SK-N-SH (cell line): Measurements from ENCODE around the gene PSMG4. TPM values are rescaled to one million over a fixed set of nuclear protein-coding genes. Genes with fewer than 3 reads are reported as not detected.

Source experiments
- CTCF ChIA-PET: fragments of 300-600, 350-600 bp; formaldehyde crosslinking; extraction: SDS; loops from one replicate; lab custom pipeline; 2021; lab: Yijun Ruan, JAX
- POLR2A ChIA-PET: fragments of 350-600 bp; sonication (Branson Sonifier 250); formaldehyde crosslinking; extraction: SDS; loops from one replicate; lab custom pipeline; 2020; ENCODE audit warnings: antibody characterized with exemption, inconsistent platforms; lab: Yijun Ruan, JAX
- DNase-seq: peaks from one replicate; pipeline ENCODE4 v3.0.0; 2012
- H2AFZ ChIP-seq: fragments of 200-600 bp; sonication (generic); 2 replicates; pipeline ENCODE4 v1.8.1; 2016; ENCODE audit warnings: antibody characterized with exemption, mild to moderate bottlenecking, low read depth
- H3F3A ChIP-seq: fragments of 200-600 bp; sonication (generic); replicated peaks from 2 replicates; pipeline ENCODE3; 2016; ENCODE audit warnings: antibody characterized with exemption, mild to moderate bottlenecking; ENCODE audit not compliant: insufficient read depth
- H3K27ac ChIP-seq, 2 experiments: fragments of 200-500 bp in 1 of 2; fragments of 200-600 bp in 1 of 2; sonication (Bioruptor generic) in 1 of 2; sonication (generic), shearing (Covaris generic) in 1 of 2; 2 replicates each; pipeline versions ENCODE4 v1.5.1 to v1.6.1; 2014 to 2016; ENCODE audit warnings: low read depth in 2 of 2, inconsistent platforms in 1 of 2, low read length in 1 of 2, mild to moderate bottlenecking in 1 of 2, mixed read lengths in 1 of 2
- H3K27me3 ChIP-seq: fragments of 200-600 bp; sonication (generic), shearing (Covaris generic); 2 replicates; pipeline ENCODE4 v1.6.1; 2016; ENCODE audit warnings: mixed run types; ENCODE audit not compliant: insufficient read depth
- H3K36me3 ChIP-seq, 2 experiments: fragments of 200-500 bp in 1 of 2; fragments of 200-600 bp in 1 of 2; sonication (Bioruptor generic) in 1 of 2; sonication (generic) in 1 of 2; replicated peaks in 1 of 2; 2 replicates each; pipeline versions ENCODE3 to v1.5.1; 2014 to 2016; ENCODE audit warnings: low read length in 1 of 2, mild to moderate bottlenecking in 1 of 2; ENCODE audit not compliant: insufficient read depth in 2 of 2, control insufficient read depth in 1 of 2
- H3K4me1 ChIP-seq, 2 experiments: fragments of 200-500 bp in 1 of 2; fragments of 200-600 bp in 1 of 2; sonication (Bioruptor generic) in 1 of 2; sonication (generic), shearing (Covaris generic) in 1 of 2; 2 replicates each; pipeline versions ENCODE4 v1.5.1 to v1.6.1; 2014 to 2016; ENCODE audit warnings: low read depth in 1 of 2, low read length in 1 of 2, mixed run types in 1 of 2; ENCODE audit not compliant: insufficient read depth in 2 of 2, control insufficient read depth in 1 of 2
- H3K4me2 ChIP-seq: fragments of 200-600 bp; sonication (generic), shearing (Covaris generic); 2 replicates; pipeline ENCODE4 v1.6.1; 2017; ENCODE audit warnings: mixed run types
- H3K4me3 ChIP-seq, 2 experiments: fragments of 200-500 bp in 1 of 2; fragments of 200-600 bp in 1 of 2; sonication (Bioruptor generic) in 1 of 2; sonication (generic), shearing (Covaris generic) in 1 of 2; 2 replicates each; pipeline versions ENCODE4 v1.5.1 to v1.8.1; 2014 to 2016; ENCODE audit warnings: low read depth in 2 of 2, inconsistent platforms in 1 of 2, low read length in 1 of 2, mild to moderate bottlenecking in 1 of 2, mixed read lengths in 1 of 2, moderate library complexity in 1 of 2
- H3K79me2 ChIP-seq: fragments of 200-600 bp; sonication (generic); 2 replicates; pipeline ENCODE4 v1.8.1; 2017; ENCODE audit warnings: mild to moderate bottlenecking; ENCODE audit not compliant: insufficient read depth
- H3K9ac ChIP-seq: fragments of 200-600 bp; sonication (generic); 2 replicates; pipeline ENCODE4 v1.6.1; 2017; ENCODE audit warnings: mixed run types
- H3K9me2 ChIP-seq: fragments of 200-600 bp; sonication (generic); 2 replicates; pipeline ENCODE4 v1.6.1; 2017; ENCODE audit warnings: mixed run types
- H3K9me3 ChIP-seq: fragments of 200-600 bp; sonication (generic); 2 replicates; pipeline ENCODE4 v1.6.1; 2017; ENCODE audit warnings: mixed run types, mild to moderate bottlenecking, moderate library complexity
- H4K20me1 ChIP-seq: fragments of 200-600 bp; sonication (generic); 2 replicates; pipeline ENCODE4 v1.6.1; 2017; ENCODE audit warnings: mild to moderate bottlenecking, mixed run types; ENCODE audit not compliant: insufficient read depth
- EP300 ChIP-seq, 2 experiments: IDR thresholded peaks; 2 replicates each; pipeline versions ENCODE4 v1.4.0 to v1.6.1; 2012; ENCODE audit warnings: borderline replicate concordance in 1 of 2, low read depth in 1 of 2, low read length in 1 of 2
- GATA2 ChIP-seq: sonication (generic); formaldehyde crosslinking; IDR thresholded peaks from 2 replicates; pipeline ENCODE4 v1.5.0; 2020; ENCODE audit warnings: mild to moderate bottlenecking, missing genetic modification reagents
- JUND ChIP-seq: IDR thresholded peaks from 2 replicates; pipeline ENCODE4 v1.4.0; 2012
- MEF2A ChIP-seq: IDR thresholded peaks from 2 replicates; pipeline ENCODE4 v1.4.0; 2012; ENCODE audit warnings: low read depth, borderline replicate concordance
- MXI1 ChIP-seq: IDR thresholded peaks from 2 replicates; pipeline ENCODE4 v1.6.1; 2012; ENCODE audit warnings: mild to moderate bottlenecking, low read depth, low read length, improper control_type of control experiment
- NFIC ChIP-seq: IDR thresholded peaks from 2 replicates; pipeline ENCODE4 v1.4.0; 2012; ENCODE audit warnings: borderline replicate concordance
- POLR2AphosphoS5 ChIP-seq: IDR thresholded peaks from 2 replicates; pipeline ENCODE4 v1.6.1; 2012; ENCODE audit warnings: low read depth, low read length
- SIN3A ChIP-seq: IDR thresholded peaks from 2 replicates; pipeline ENCODE4 v1.6.1; 2012; ENCODE audit warnings: low read depth, mild to moderate bottlenecking, low read length, moderate library complexity, borderline replicate concordance
- SMC3 ChIP-seq: IDR thresholded peaks from 2 replicates; pipeline ENCODE4 v1.6.1; 2012; ENCODE audit warnings: low read depth, low read length, improper control_type of control experiment
- TCF12 ChIP-seq: IDR thresholded peaks from 2 replicates; pipeline ENCODE4 v1.4.0; 2012
- TEAD4 ChIP-seq: IDR thresholded peaks from 2 replicates; pipeline ENCODE4 v1.4.0; 2012; ENCODE audit warnings: mild to moderate bottlenecking, borderline replicate concordance; ENCODE audit not compliant: insufficient read depth
- USF2 ChIP-seq: fragments of 150-350 bp; IDR thresholded peaks from 2 replicates; pipeline ENCODE4 v1.6.1; 2017; ENCODE audit warnings: antibody characterized with exemption, low read length, low read depth, borderline replicate concordance
- WGBS: methylation state at CpG from one replicate; pipeline ENCODE4 v1.1.6; 2017; ENCODE audit warnings: low lambda C conversion rate; 5-methylcytosine and 5-hydroxymethylcytosine counted together
- polyA plus RNA-seq, 3 experiments: library from polyadenylated mRNA; depleted of rRNA; stranded (reverse); fragments of >200 nt; gene quantifications; 2 replicates each; pipeline ENCODE4 v1.2.3, GENCODE V29; 2012
- TF ChIP-seq, protein P1 (sequence below): IDR thresholded peaks from 2 replicates; pipeline ENCODE4; 2012

The PSMG4 gene
- polyA plus RNA-seq, 1 of the 3 experiments (the other 2 are of a cell fraction) = 61.3 TPM

GRCh38 chr6:3217286-3217685 lies 41.5 kb upstream of the PSMG4 start:
- no peaks in the 10 kb centered on the region; a peak in 1 of 4 replicates for H3K4me1 ChIP-seq
- ChIA-PET POLR2A (no interaction called here), CTCF (interaction anchor here (1.3 kb wide), 1 partner anchor 60 kb away, joined by 4 read pairs; the partner anchor contains the start of gene TUBB2A)
- no peak overlapping the region for H3K27ac ChIP-seq
- 61% methylated on average over 2 of the region's 2 CpGs for WGBS
- TF ChIP-seq MEF2A = no peak
- TF ChIP-seq GATA2 (CRISPR knock-in tag) = no peak
- TF ChIP-seq TCF12 = no peak
- TF ChIP-seq TEAD4 = no peak
- TF ChIP-seq USF2 = no peak
- no peak for TF ChIP-seq SMC3
- TF ChIP-seq MXI1 = no peak
- TF ChIP-seq EP300 (IDR thresholded peaks at IDR 0.05; ENCODE audit: borderline replicate concordance in 1 of 2, low read depth in 1 of 2, low read length in 1 of 2) = no peak
- TF ChIP-seq POLR2AphosphoS5 = no peak
- no peak for TF ChIP-seq NFIC
- no peak for TF ChIP-seq SIN3A
- TF ChIP-seq, protein P1, sequence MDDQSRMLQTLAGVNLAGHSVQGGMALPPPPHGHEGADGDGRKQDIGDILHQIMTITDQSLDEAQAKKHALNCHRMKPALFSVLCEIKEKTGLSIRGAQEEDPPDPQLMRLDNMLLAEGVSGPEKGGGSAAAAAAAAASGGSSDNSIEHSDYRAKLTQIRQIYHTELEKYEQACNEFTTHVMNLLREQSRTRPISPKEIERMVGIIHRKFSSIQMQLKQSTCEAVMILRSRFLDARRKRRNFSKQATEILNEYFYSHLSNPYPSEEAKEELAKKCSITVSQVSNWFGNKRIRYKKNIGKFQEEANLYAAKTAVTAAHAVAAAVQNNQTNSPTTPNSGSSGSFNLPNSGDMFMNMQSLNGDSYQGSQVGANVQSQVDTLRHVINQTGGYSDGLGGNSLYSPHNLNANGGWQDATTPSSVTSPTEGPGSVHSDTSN = no peak
- H3K4me2 ChIP-seq = no peak overlapping the region
- H3K36me3 ChIP-seq = no peaks in the 10 kb centered on the region
- H3F3A ChIP-seq = peaks cover 12% of the 10 kb centered on the region
- no peaks in the 10 kb centered on the region for H3K79me2 ChIP-seq
- no peak overlapping the region for H3K4me3 ChIP-seq
- H3K9me2 ChIP-seq = no peaks in the 10 kb centered on the region
- H4K20me1 ChIP-seq = no peaks in the 10 kb centered on the region
- no peaks in the 10 kb centered on the region for H3K9me3 ChIP-seq
- H3K27me3 ChIP-seq = no peaks in the 10 kb centered on the region
- no peak for DNase-seq
- no peak overlapping the region for H3K9ac ChIP-seq
- H2AFZ ChIP-seq = no peak overlapping the region

- Histone ChIP-seq H3K9ac (no peak overlapping the region), H3K4me3 (no peak overlapping the region), H3K36me3 (peaks cover 0 to 3% of the 10 kb centered on the region in 2 experiments), H4K20me1 (no peaks in the 10 kb centered on the region), H3K9me2 (no peaks in the 10 kb centered on the region), H3K27ac (no peak overlapping the region), H2AFZ (no peak overlapping the region), H3K27me3 (no peaks in the 10 kb centered on the region), H3K9me3 (no peaks in the 10 kb centered on the region), H3K4me2 (no peak overlapping the region), H3K79me2 (no peaks in the 10 kb centered on the region), H3F3A (peaks cover 15% of the 10 kb centered on the region), H3K4me1 (no peaks in the 10 kb centered on the region; a peak in 1 of 4 replicates)
- no peak for TF ChIP-seq GATA2 (CRISPR knock-in tag)
- no peak for TF ChIP-seq NFIC
- no peak for TF ChIP-seq USF2
- TF ChIP-seq JUND = no peak
- ChIA-PET CTCF (interaction anchor here (0.8 kb wide), 1 partner anchor 33 kb away, joined by 3 read pairs; no protein-coding TSS in a partner anchor), POLR2A (no interaction called here)
- no peak for DNase-seq
- 87% methylated on average over 10 of the region's 10 CpGs for WGBS
These were observed 40.5 kb upstream of the PSMG4 start for GRCh38 chr6:3218266-3218665.
